HepG2 (cell line): Measurements from ENCODE around the gene PNPLA8. TPM values are rescaled to one million over a fixed set of nuclear protein-coding genes. Genes with fewer than 3 reads are reported as not detected.

Experiments used
- ATAC-seq: fragments of 200-7000 bp; cut with Tn5 transposase; 3 replicates; pipeline ENCODE4 v1.9.1; 2020; ENCODE audit warnings: mild to moderate bottlenecking, moderate library complexity
- BruUV-seq: library from RNA; stranded (reverse); fragments of 400-500 nt; replicated peaks from 2 replicates; lab custom pipeline; 2021; lab: Mats Ljungman, UMichigan
- CTCF ChIA-PET: fragments of 300-600 bp; formaldehyde crosslinking; extraction: SDS; loops from one replicate; lab custom pipeline; 2021; ENCODE audit warnings: low total read pairs, inconsistent platforms, low intra/inter-chr PET ratio; lab: Yijun Ruan, JAX
- POLR2A ChIA-PET: fragments of 350-600 bp; sonication (Branson Sonifier 250); formaldehyde crosslinking; loops from one replicate; lab custom pipeline; 2020; ENCODE audit warnings: antibody characterized with exemption, inconsistent platforms; lab: Yijun Ruan, JAX
- DNase-seq: peaks from one replicate; pipeline ENCODE4 v3.0.0-alpha.2; 2015; ENCODE audit warnings: low spot score
- FAIRE-seq: peaks from 3 replicates; lab custom pipeline; 2011; peaks lifted over from hg19 to GRCh38; lab: Jason Lieb, UNC
- H2AFZ ChIP-seq: one replicate; pipeline ENCODE4 v1.6.1; 2011; ENCODE audit warnings: low read length, inconsistent platforms
- H3K27ac ChIP-seq: fragments of 300-600 bp; 3 replicates; pipeline ENCODE4 v1.8.0; 2011; ENCODE audit warnings: mixed run types, mild to moderate bottlenecking, mixed read lengths, low read length, inconsistent platforms; ENCODE audit not compliant: insufficient read depth; ENCODE audit errors: extremely low read length
- H3K27me3 ChIP-seq, 2 experiments: fragments of 200-600 bp in 1 of 2; 2 replicates in 1 of 2; 3 replicates in 1 of 2; pipeline versions ENCODE4 v1.6.0 to v1.8.0; 2011; ENCODE audit warnings: low read length in 2 of 2, mild to moderate bottlenecking in 2 of 2, moderate library complexity in 2 of 2, inconsistent platforms in 1 of 2; ENCODE audit not compliant: insufficient read depth in 2 of 2, control insufficient read depth in 1 of 2
- H3K36me3 ChIP-seq, 2 experiments: fragments of 200-600 bp in 1 of 2; replicated peaks in 1 of 2; 2 replicates in 1 of 2; 3 replicates in 1 of 2; pipeline versions ENCODE4 v1.5.1 to v1.8.0; 2011; ENCODE audit warnings: low read length in 2 of 2, inconsistent platforms in 1 of 2; ENCODE audit not compliant: insufficient read depth in 2 of 2, control insufficient read depth in 1 of 2
- H3K4me1 ChIP-seq: 2 replicates; pipeline ENCODE4 v1.5.1; 2012; ENCODE audit warnings: low read length, inconsistent platforms; ENCODE audit not compliant: insufficient read depth
- H3K4me2 ChIP-seq: 2 replicates; pipeline ENCODE4 v1.6.0; 2011; ENCODE audit warnings: low read depth, low read length, inconsistent platforms
- H3K4me3 ChIP-seq, 3 experiments: fragments of 200-600 bp in 1 of 3; sonication (generic), shearing (Covaris generic) in 1 of 3; replicated peaks in 1 of 3; 2 replicates each; pipeline ENCODE4 v1.5.1; 2011 to 2016; ENCODE audit warnings: low read length in 3 of 3, inconsistent platforms in 2 of 3, low read depth in 2 of 3, mild to moderate bottlenecking in 2 of 3, control low read depth in 1 of 3, mixed read lengths in 1 of 3; ENCODE audit not compliant: insufficient read depth in 1 of 3
- H3K79me2 ChIP-seq: one replicate; pipeline ENCODE4 v1.6.1; 2011; ENCODE audit warnings: low read length, inconsistent platforms; ENCODE audit not compliant: insufficient read depth
- H3K9ac ChIP-seq: 2 replicates; pipeline ENCODE4 v1.6.0; 2011; ENCODE audit warnings: mild to moderate bottlenecking, low read depth, low read length, inconsistent platforms; ENCODE audit not compliant: insufficient read depth
- H3K9me3 ChIP-seq: 2 replicates; pipeline ENCODE4 v1.5.1; 2012; ENCODE audit warnings: mild to moderate bottlenecking, low read length
- H4K20me1 ChIP-seq: 2 replicates; pipeline ENCODE4 v1.6.0; 2011; ENCODE audit warnings: inconsistent platforms, mild to moderate bottlenecking, low read length, moderate library complexity; ENCODE audit not compliant: insufficient read depth
- ASH2L ChIP-seq: fragments of 300-600, 200-600 bp; sonication (generic); IDR thresholded peaks from 2 replicates; pipeline ENCODE4 v1.7.0; 2017; ENCODE audit warnings: low read depth, mild to moderate bottlenecking, moderate library complexity, mixed read lengths, low read length; ENCODE audit not compliant: insufficient read length
- HIVEP1 ChIP-seq: sonication (generic); formaldehyde crosslinking; IDR thresholded peaks from 2 replicates; pipeline ENCODE4 v1.4.0; 2020; ENCODE audit warnings: mild to moderate bottlenecking, missing genetic modification reagents
- NR1H2 ChIP-seq: sonication (generic); formaldehyde crosslinking; IDR thresholded peaks from 2 replicates; pipeline ENCODE4 v1.8.1; 2022; ENCODE audit warnings: low read depth, missing genetic modification reagents, borderline replicate concordance
- PBX2 ChIP-seq: IDR thresholded peaks from 2 replicates; pipeline ENCODE4 v1.6.1; 2016; ENCODE audit warnings: control low read depth
- RBM22 ChIP-seq: fragments of 200-400 bp; formaldehyde crosslinking; optimal IDR thresholded peaks from 2 replicates; pipeline ENCODE3; 2017; ENCODE audit warnings: mild to moderate bottlenecking, low read length, moderate library complexity
- SMC3 ChIP-seq: IDR thresholded peaks from 2 replicates; pipeline ENCODE4 v1.6.1; 2011; ENCODE audit warnings: low read length, improper control_type of control experiment
- TCF12 ChIP-seq, 2 experiments: fragments of 450-650 bp in 1 of 2; sonication (generic) in 1 of 2; formaldehyde crosslinking in 1 of 2; IDR thresholded peaks; 2 replicates each; pipeline versions ENCODE4 v1.6.1 to v1.8.0; 2017 to 2022; ENCODE audit warnings: antibody characterized with exemption in 1 of 2, mild to moderate bottlenecking in 1 of 2, missing genetic modification reagents in 1 of 2, moderate library complexity in 1 of 2
- TRIM24 ChIP-seq: sonication (generic); formaldehyde crosslinking; IDR thresholded peaks from 2 replicates; pipeline ENCODE4 v1.8.0; 2022; ENCODE audit warnings: mild to moderate bottlenecking, missing genetic modification reagents
- ZBTB7A ChIP-seq: sonication (generic); formaldehyde crosslinking; IDR thresholded peaks from 2 replicates; pipeline ENCODE4 v1.8.0; 2022; ENCODE audit warnings: mild to moderate bottlenecking, missing genetic modification reagents
- ZXDC ChIP-seq: sonication (generic); formaldehyde crosslinking; IDR thresholded peaks from 2 replicates; pipeline ENCODE4 v1.5.0; 2020; ENCODE audit warnings: mild to moderate bottlenecking, missing genetic modification reagents
- WGBS: methylation state at CpG from one replicate; pipeline ENCODE4 v1.1.6; 2017; ENCODE audit warnings: low lambda C conversion rate; 5-methylcytosine and 5-hydroxymethylcytosine counted together
- in situ Hi-C: cut with HindIII; loops from 2 replicates; pipeline ENCODE4 v1.10.0; 2017; ENCODE audit warnings: low pct_unique_long_range_greater_than_20kb; ENCODE audit not compliant: extremely low pct_ligation_motif_present
- intact Hi-C: fragments of 100-400 bp; cut with micrococcal nuclease; formaldehyde crosslinking; loops from one replicate; pipeline ENCODE4 v1.10.0; 2022; ENCODE audit not compliant: unreplicated experiment
- polyA plus RNA-seq, 8 experiments: library from polyadenylated mRNA; depleted of rRNA in 3 of 8; stranded (reverse) in 7 of 8; unstranded in 1 of 8; fragments of >200 nt; fragmentation: Illumina TruSeq in 4 of 8; extraction: Trizol in 4 of 8; gene quantifications; 2 replicates each; pipeline versions ENCODE4 v1.2.1 to v1.2.3, GENCODE V29; 2011 to 2016; ENCODE audit warnings: low read depth in 4 of 8, missing spikeins in 1 of 8, mixed read lengths in 1 of 8; ENCODE audit not compliant: insufficient read depth in 1 of 8
- total RNA-seq, 5 experiments: library from RNA; depleted of rRNA; stranded (reverse); fragments of >200 nt; fragmentation: Illumina TruSeq; extraction: Trizol; gene quantifications; 2 replicates each; pipeline ENCODE4 v1.2.3, GENCODE V29; 2016; ENCODE audit warnings: low read depth in 1 of 5
- TF ChIP-seq, protein P1 (sequence below): IDR thresholded peaks from 2 replicates; pipeline ENCODE4 v1.6.1; 2018; ENCODE audit warnings: missing genetic modification reagents
- TF ChIP-seq, protein P2 (sequence below): sonication (generic); formaldehyde crosslinking; conservative IDR thresholded peaks from 2 replicates; pipeline ENCODE4 v1.8.1; 2023; ENCODE audit warnings: missing genetic modification reagents
- TF ChIP-seq, protein P3 (sequence below): sonication (generic); formaldehyde crosslinking; IDR thresholded peaks from 2 replicates; pipeline ENCODE4 v1.4.0; 2020; ENCODE audit warnings: low read depth, mild to moderate bottlenecking, missing genetic modification reagents

Gene PNPLA8
- total and polyA plus RNA-seq, 2 of the 13 experiments (the other 11 are each of a cell fraction or from before 2014, with no cell fraction given), result 6.3 to 11.4 TPM

DNA sequence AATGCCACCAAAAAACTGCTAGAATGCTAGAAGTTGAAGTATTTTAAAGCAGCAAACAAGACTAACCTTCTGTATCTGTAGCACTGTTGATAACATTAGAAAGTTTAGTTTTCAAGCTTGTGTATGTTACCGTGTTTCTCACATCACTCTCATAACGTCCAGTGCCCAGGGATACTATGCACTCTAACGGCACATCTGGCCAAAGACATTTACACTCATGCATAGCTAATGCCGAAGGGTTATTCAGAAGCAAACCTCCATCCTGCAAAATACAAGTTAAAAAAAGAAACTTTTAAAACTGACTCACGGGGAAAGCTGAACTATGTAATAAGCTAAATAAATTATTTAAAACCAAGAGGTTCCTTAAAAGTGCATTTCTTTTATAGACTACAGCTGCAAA lies 46.8 kb downstream of the PNPLA8 start (continued):
- TF ChIP-seq, protein P1, sequence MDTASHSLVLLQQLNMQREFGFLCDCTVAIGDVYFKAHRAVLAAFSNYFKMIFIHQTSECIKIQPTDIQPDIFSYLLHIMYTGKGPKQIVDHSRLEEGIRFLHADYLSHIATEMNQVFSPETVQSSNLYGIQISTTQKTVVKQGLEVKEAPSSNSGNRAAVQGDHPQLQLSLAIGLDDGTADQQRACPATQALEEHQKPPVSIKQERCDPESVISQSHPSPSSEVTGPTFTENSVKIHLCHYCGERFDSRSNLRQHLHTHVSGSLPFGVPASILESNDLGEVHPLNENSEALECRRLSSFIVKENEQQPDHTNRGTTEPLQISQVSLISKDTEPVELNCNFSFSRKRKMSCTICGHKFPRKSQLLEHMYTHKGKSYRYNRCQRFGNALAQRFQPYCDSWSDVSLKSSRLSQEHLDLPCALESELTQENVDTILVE, result no peak
- TF ChIP-seq, protein P2, sequence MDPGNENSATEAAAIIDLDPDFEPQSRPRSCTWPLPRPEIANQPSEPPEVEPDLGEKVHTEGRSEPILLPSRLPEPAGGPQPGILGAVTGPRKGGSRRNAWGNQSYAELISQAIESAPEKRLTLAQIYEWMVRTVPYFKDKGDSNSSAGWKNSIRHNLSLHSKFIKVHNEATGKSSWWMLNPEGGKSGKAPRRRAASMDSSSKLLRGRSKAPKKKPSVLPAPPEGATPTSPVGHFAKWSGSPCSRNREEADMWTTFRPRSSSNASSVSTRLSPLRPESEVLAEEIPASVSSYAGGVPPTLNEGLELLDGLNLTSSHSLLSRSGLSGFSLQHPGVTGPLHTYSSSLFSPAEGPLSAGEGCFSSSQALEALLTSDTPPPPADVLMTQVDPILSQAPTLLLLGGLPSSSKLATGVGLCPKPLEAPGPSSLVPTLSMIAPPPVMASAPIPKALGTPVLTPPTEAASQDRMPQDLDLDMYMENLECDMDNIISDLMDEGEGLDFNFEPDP (CRISPR knock-in tag), result no peak
- TF ChIP-seq HIVEP1 (CRISPR knock-in tag) (no peak), ZXDC (CRISPR knock-in tag) (no peak), RBM22 (no peak)

- Histone ChIP-seq H3K4me3 (no peak overlapping the region), H2AFZ (no peak overlapping the region), H3K27me3 (peaks cover 0 to 4% of the 10 kb centered on the region in 2 experiments; a peak in 1 of 5 replicates), H3K36me3 (no peaks in the 10 kb centered on the region), H3K4me2 (no peak overlapping the region), H4K20me1 (no peaks in the 10 kb centered on the region), H3K27ac (no peak overlapping the region), H3K4me1 (no peaks in the 10 kb centered on the region), H3K9me3 (no peaks in the 10 kb centered on the region), H3K79me2 (no peaks in the 10 kb centered on the region), H3K9ac (no peak overlapping the region)
- no peak for DNase-seq
- in situ Hi-C loops, result no loop called here
- TF ChIP-seq NR1H2 (CRISPR knock-in tag), result no peak
- TF ChIP-seq ASH2L, result no peak
- no peak for TF ChIP-seq ZBTB7A (CRISPR knock-in tag)
- no peak for TF ChIP-seq TCF12 (IDR thresholded peaks at IDR 0.05)
- no peak for TF ChIP-seq TCF12 (CRISPR knock-in tag; IDR thresholded peaks at IDR 0.05)
- TF ChIP-seq SMC3, result no peak
- TF ChIP-seq PBX2, result no peak
- no peak for TF ChIP-seq TRIM24 (CRISPR knock-in tag)
- TF ChIP-seq, protein P3, sequence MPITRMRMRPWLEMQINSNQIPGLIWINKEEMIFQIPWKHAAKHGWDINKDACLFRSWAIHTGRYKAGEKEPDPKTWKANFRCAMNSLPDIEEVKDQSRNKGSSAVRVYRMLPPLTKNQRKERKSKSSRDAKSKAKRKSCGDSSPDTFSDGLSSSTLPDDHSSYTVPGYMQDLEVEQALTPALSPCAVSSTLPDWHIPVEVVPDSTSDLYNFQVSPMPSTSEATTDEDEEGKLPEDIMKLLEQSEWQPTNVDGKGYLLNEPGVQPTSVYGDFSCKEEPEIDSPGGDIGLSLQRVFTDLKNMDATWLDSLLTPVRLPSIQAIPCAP, result no peak
- BruUV-seq, result no TSS peak
- intact Hi-C loops, result loop anchor here (10.0 kb wide), 1 partner anchor 223 kb away; no protein-coding TSS in a partner anchor
- ChIA-PET POLR2A (no interaction called here), CTCF (no interaction called here)
- no peak for ATAC-seq
- FAIRE-seq, result no peak
- WGBS, result 17% methylated on average over 4 of the region's 4 CpGs
These were observed 57.7 kb downstream of the PNPLA8 start for GRCh38 chr7:108468246-108468645.
